Spleen (tissue), 7 donors: ENCODE results near the gene UAP1.

Source experiments
- CTCF ChIP-seq, 11 experiments: fragments of 200-600 bp in 7 of 11; fragments of 450-650 bp in 4 of 11; sonication (generic) in 4 of 11; IDR thresholded peaks in 8 of 11; conservative IDR thresholded peaks in 3 of 11; 1 replicate in 7 of 11; 2 replicates in 4 of 11; pipeline versions ENCODE4 v1.4.0 to v1.8.0; 2016 to 2021; ENCODE audit warnings: antibody characterized with exemption in 11 of 11, inconsistent platforms in 4 of 11, mild to moderate bottlenecking in 1 of 11
- POLR2A ChIP-seq, 3 donors: fragments of 450-650 bp; IDR thresholded peaks; one replicate each; pipeline ENCODE4 v1.5.1; 2017; ENCODE audit warnings: antibody characterized with exemption in 3 of 3, mild to moderate bottlenecking in 1 of 3
- POLR2AphosphoS5 ChIP-seq, 3 donors: sonication (generic); formaldehyde crosslinking; IDR thresholded peaks; one replicate each; pipeline ENCODE4 v1.5.1; 2017; ENCODE audit warnings: antibody characterized with exemption in 3 of 3
- donor health status: DM: no; HTN: no; CAD: no; lungs with moderate emphysema.
- donor health status: DM: no; HTN: no; CAD: no.
- donor health status: DM: no; HTN: no; CAD: no.

- TF ChIP-seq CTCF (IDR thresholded peaks at IDR 0.05 in 8 of 11, conservative IDR thresholded peaks at IDR 0.05 in 3 of 11) = no peak
- no peak for TF ChIP-seq POLR2A (IDR thresholded peaks at IDR 0.05)
- no peak for TF ChIP-seq POLR2AphosphoS5 (IDR thresholded peaks at IDR 0.05)
Measured at GRCh38 chr1:162565460-162565859, 3.9 kb downstream of the UAP1 start.
